Fibroblast of lung (primary cell): ENCODE measurements around the gene PSMD9. TPM values are rescaled to one million over a fixed set of nuclear protein-coding genes. Genes with fewer than 3 reads are reported as not detected.

Experiments
- DNase-seq, 2 donors: peaks; one replicate each; pipeline versions ENCODE4 v3.0.0 to v3.0.0-alpha.2; 2010; ENCODE audit warnings: low read depth in 2 of 2
- H2AFZ ChIP-seq: 2 replicates; pipeline ENCODE4 v1.5.1; 2012; ENCODE audit warnings: low read length, control low read depth, inconsistent platforms
- H3K27ac ChIP-seq: 2 replicates; pipeline ENCODE4 v1.5.1; 2011; ENCODE audit warnings: low read length, control low read depth; ENCODE audit not compliant: insufficient read depth
- H3K27me3 ChIP-seq: 2 replicates; pipeline ENCODE4 v1.5.1; 2011; ENCODE audit warnings: mild to moderate bottlenecking, low read length; ENCODE audit not compliant: control insufficient read depth, insufficient read depth
- H3K36me3 ChIP-seq: 2 replicates; pipeline ENCODE4 v1.5.1; 2011; ENCODE audit warnings: low read length; ENCODE audit not compliant: control insufficient read depth, insufficient read depth
- H3K4me1 ChIP-seq: 2 replicates; pipeline ENCODE4 v1.5.1; 2011; ENCODE audit warnings: low read length; ENCODE audit not compliant: control insufficient read depth, insufficient read depth; ENCODE audit errors: extremely low read depth
- H3K4me2 ChIP-seq: 2 replicates; pipeline ENCODE4 v1.5.1; 2011; ENCODE audit warnings: low read length, control low read depth; ENCODE audit not compliant: insufficient read depth; ENCODE audit errors: extremely low read depth
- H3K4me3 ChIP-seq, 4 experiments: fragments of 200-600 bp in 1 of 4; sonication (generic) in 1 of 4; replicated peaks in 1 of 4; 2 replicates each; pipeline ENCODE4 v1.5.1; 2011 to 2016; ENCODE audit warnings: low read length in 4 of 4, low read depth in 3 of 4, mild to moderate bottlenecking in 3 of 4, control low read depth in 2 of 4, inconsistent platforms in 1 of 4, mixed read lengths in 1 of 4; ENCODE audit not compliant: insufficient read depth in 1 of 4; ENCODE audit errors: control extremely low read depth in 1 of 4
- H3K79me2 ChIP-seq: 2 replicates; pipeline ENCODE4 v1.5.1; 2012; ENCODE audit warnings: mild to moderate bottlenecking, low read length, inconsistent platforms; ENCODE audit not compliant: control insufficient read depth, insufficient read depth
- H3K9ac ChIP-seq: 2 replicates; pipeline ENCODE4 v1.5.1; 2011; ENCODE audit warnings: mild to moderate bottlenecking, low read length, control low read depth; ENCODE audit not compliant: insufficient read depth
- H3K9me3 ChIP-seq: 2 replicates; pipeline ENCODE4 v1.5.1; 2012; ENCODE audit warnings: low read depth, low read length; ENCODE audit not compliant: control insufficient read depth, insufficient read depth
- H4K20me1 ChIP-seq: 2 replicates; pipeline ENCODE4 v1.5.1; 2011; ENCODE audit warnings: low read length; ENCODE audit not compliant: control insufficient read depth, insufficient read depth; ENCODE audit errors: extremely low read depth
- EZH2 ChIP-seq: IDR thresholded peaks from 2 replicates; pipeline ENCODE4 v1.5.1; 2012; ENCODE audit warnings: low read length, control low read depth, mild to moderate bottlenecking; ENCODE audit errors: missing control alignments
- polyA minus RNA-seq: library from RNA; depleted of rRNA, polyadenylated mRNA; stranded (reverse); fragments of >200 nt; gene quantifications from 2 replicates; pipeline ENCODE4 v1.2.3, GENCODE V29; 2011; ENCODE audit warnings: low replicate concordance
- polyA plus RNA-seq, 2 donors: library from polyadenylated mRNA; depleted of rRNA in 1 of 2; stranded (reverse) in 1 of 2; unstranded in 1 of 2; fragments of >200 nt; gene quantifications; 2 replicates each; pipeline ENCODE4 v1.2.1, GENCODE V29; 2011 to 2012; ENCODE audit warnings: missing spikeins in 1 of 2
- total RNA-seq: library from RNA; depleted of rRNA; stranded (reverse); fragments of >200 nt; gene quantifications from 2 replicates; pipeline ENCODE4 v1.2.1, GENCODE V29; 2014
- TF ChIP-seq, protein P1 (sequence below), 2 donors: IDR thresholded peaks in 1 of 2; conservative IDR thresholded peaks in 1 of 2; 1 replicate in 1 of 2; 2 replicates in 1 of 2; pipeline ENCODE4 v1.5.1; 2011 to 2012; ENCODE audit warnings: low read length in 2 of 2, control low read depth in 1 of 2, inconsistent platforms in 1 of 2, low read depth in 1 of 2, mild to moderate bottlenecking in 1 of 2

Gene PSMD9, protein sequence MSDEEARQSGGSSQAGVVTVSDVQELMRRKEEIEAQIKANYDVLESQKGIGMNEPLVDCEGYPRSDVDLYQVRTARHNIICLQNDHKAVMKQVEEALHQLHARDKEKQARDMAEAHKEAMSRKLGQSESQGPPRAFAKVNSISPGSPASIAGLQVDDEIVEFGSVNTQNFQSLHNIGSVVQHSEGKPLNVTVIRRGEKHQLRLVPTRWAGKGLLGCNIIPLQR
- 38.8 and 73.5 TPM in 2 replicates for total RNA-seq
- 77.7 and 98.1 TPM in 2 replicates for polyA plus RNA-seq
- 109 and 140 TPM in 2 replicates for polyA plus RNA-seq (2012)
- polyA minus RNA-seq: 21.3 and 34.2 TPM in 2 replicates

DNA sequence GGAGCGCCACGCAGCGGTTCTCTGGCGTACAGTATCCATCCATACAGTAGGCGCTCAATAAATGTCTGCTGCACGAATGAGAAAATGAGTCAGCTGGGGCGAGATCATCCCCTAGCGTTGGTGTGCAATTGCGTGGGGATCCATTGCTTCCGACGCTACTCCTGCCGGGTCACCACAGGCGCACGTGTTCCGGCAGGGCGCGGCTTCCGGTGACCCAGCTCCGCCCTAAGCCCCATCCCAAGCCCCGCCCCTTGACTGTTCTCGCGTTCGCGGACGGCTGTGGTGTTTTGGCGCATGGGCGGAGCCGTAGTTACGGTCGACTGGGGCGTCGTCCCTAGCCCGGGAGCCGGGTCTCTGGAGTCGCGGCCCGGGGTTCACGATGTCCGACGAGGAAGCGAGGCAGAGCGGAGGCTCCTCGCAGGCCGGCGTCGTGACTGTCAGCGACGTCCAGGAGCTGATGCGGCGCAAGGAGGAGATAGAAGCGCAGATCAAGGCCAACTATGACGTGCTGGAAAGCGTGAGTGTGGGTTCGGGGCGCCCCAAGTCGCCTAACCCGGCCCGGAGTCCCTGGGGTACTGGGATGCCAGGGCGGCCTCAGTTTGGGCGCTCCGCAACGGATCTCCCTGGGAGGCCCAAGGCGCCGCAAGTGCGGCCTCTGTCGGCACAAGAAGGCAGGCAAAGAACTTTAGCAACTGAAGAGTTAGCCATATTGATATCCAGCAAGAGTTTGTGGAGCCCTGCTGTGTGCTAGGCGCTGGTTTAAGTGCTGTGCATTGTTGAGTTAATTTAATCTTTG, at the start of gene PSMD9:
PSMD9 (plus strand) TSS at position 313 of the 796 bp plus-strand sequence; CDS start at position 380, 67 bp downstream.
- Histone ChIP-seq H2AFZ (peak within 1 kb of the TSS; percentile 94), H3K9ac (peak within 1 kb of the TSS; percentile 80), H4K20me1 (no peaks in the 10 kb centered on the region), H3K36me3 (peaks cover 3% of the 10 kb centered on the region), H3K27ac (peak within 1 kb of the TSS; percentile 89), H3K4me3 (peak within 1 kb of the TSS; percentile 64 to 100 (median 74)), H3K27me3 (no peaks in the 10 kb centered on the region), H3K9me3 (no peaks in the 10 kb centered on the region), H3K79me2 (peaks cover 39% of the 10 kb centered on the region), H3K4me1 (peaks cover 9% of the 10 kb centered on the region), H3K4me2 (peak within 1 kb of the TSS; percentile 85)
- peak; percentile 96 to 99 for DNase-seq
- TF ChIP-seq EZH2: no peak
- TF ChIP-seq, protein P1, sequence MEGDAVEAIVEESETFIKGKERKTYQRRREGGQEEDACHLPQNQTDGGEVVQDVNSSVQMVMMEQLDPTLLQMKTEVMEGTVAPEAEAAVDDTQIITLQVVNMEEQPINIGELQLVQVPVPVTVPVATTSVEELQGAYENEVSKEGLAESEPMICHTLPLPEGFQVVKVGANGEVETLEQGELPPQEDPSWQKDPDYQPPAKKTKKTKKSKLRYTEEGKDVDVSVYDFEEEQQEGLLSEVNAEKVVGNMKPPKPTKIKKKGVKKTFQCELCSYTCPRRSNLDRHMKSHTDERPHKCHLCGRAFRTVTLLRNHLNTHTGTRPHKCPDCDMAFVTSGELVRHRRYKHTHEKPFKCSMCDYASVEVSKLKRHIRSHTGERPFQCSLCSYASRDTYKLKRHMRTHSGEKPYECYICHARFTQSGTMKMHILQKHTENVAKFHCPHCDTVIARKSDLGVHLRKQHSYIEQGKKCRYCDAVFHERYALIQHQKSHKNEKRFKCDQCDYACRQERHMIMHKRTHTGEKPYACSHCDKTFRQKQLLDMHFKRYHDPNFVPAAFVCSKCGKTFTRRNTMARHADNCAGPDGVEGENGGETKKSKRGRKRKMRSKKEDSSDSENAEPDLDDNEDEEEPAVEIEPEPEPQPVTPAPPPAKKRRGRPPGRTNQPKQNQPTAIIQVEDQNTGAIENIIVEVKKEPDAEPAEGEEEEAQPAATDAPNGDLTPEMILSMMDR (conservative IDR thresholded peaks at IDR 0.05 in 1 of 2, IDR thresholded peaks at IDR 0.05 in 1 of 2; ENCODE audit: low read depth in 1 of 2, low read length in 2 of 2): peak; percentile 70 to 85

DNA sequence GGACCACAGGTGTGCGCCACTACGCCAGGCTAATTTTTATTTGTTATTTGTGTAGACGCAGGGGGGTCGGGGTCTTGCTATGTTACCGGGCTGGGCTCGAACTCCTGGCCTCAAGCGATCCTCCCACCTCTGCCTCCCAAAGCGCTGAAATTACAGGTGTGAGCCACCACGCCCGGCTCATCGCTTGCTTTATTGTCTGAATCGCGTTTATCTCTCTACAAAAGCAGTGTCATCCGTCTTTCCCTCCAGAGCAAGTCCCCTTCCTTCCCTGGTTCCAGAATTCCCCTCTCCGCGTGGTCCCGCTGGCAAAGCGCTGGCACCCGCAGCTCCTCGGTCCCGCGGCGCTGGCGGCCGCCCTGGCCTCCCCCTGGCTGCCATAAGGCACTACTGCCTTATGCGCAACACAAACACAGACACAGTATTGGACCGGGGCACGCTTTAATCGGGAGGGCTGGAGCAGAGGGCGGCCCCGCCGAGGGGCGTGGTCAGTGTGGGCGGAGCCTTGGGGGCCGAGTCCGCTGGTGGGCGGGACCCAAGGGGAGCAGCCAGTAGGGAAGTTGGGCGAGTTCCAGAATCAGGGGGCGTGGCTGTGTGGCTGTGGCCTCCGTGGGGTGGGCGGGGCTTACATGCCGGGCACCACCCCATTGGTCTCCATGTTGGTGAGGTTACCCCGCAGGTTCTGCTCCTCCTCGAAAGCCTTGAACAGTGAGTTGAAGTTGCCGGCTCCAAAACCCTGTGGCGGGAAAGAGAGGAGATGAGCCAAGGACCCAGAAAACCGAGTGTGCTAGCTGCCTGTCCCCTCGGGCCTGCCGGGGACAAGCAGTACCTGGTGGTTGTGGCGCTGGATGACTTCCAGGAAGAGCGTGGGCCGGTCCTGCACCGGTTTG, 49.2 kb upstream of the PSMD9 start:
- H3K9me3 ChIP-seq: no peaks in the 10 kb centered on the region
- no peaks in the 10 kb centered on the region for H3K36me3 ChIP-seq
- peak overlapping the region; percentile 98 for H2AFZ ChIP-seq
- no peaks in the 10 kb centered on the region for H3K27me3 ChIP-seq
- peak overlapping the region; percentile 97 for H3K4me2 ChIP-seq
- H3K9ac ChIP-seq: peak overlapping the region; percentile 46
- no peaks in the 10 kb centered on the region for H4K20me1 ChIP-seq
- TF ChIP-seq, protein P1 (conservative IDR thresholded peaks at IDR 0.05 in 1 of 2, IDR thresholded peaks at IDR 0.05 in 1 of 2; ENCODE audit: low read depth in 1 of 2, low read length in 2 of 2): peak; percentile 35 to 50
- no peak for TF ChIP-seq EZH2
- H3K79me2 ChIP-seq: no peaks in the 10 kb centered on the region
- DNase-seq: peak; percentile 93 to 98
- H3K4me1 ChIP-seq: peaks cover 2% of the 10 kb centered on the region
- peak overlapping the region; percentile 45 to 82 (median 71) for H3K4me3 ChIP-seq
- no peak overlapping the region for H3K27ac ChIP-seq
